ENCODE results near the gene PRIM2.
"Not testable (repeated sequence)": the region's sequence is repeated elsewhere in the genome, so short reads cannot be mapped to it uniquely, and the experiment has no call there.

The PRIM2 gene

GRCh38 chr6:57449496-57450066 lies 132.2 kb downstream of the PRIM2 start:
- DNase-seq: not testable (repeated sequence)

- not testable (repeated sequence) for DNase-seq
Measured at GRCh38 chr6:57459781-57460180, 142.4 kb downstream of the PRIM2 start.

GRCh38 chr6:57461022-57461421 lies 143.6 kb downstream of the PRIM2 start:
- not testable (repeated sequence) for DNase-seq

- not testable (repeated sequence) for DNase-seq
Measured at GRCh38 chr6:57463809-57464208, 146.4 kb downstream of the PRIM2 start.

GRCh38 chr6:57465968-57466367 lies 148.5 kb downstream of the PRIM2 start:
- DNase-seq: not testable (repeated sequence)

GRCh38 chr6:57469072-57469471 lies 151.6 kb downstream of the PRIM2 start:
- DNase-seq: no peak

GRCh38 chr6:57470148-57470547 lies 152.7 kb downstream of the PRIM2 start:
- not testable (repeated sequence) for DNase-seq

- DNase-seq: not testable (repeated sequence)
Measured at GRCh38 chr6:57471314-57471864, 154.0 kb downstream of the PRIM2 start.

GRCh38 chr6:57472861-57473362 lies 155.5 kb downstream of the PRIM2 start:
- DNase-seq: not testable (repeated sequence)

GRCh38 chr6:57474862-57475475 lies 157.5 kb downstream of the PRIM2 start:
- not testable (repeated sequence) for DNase-seq

- not testable (repeated sequence) for DNase-seq
Measured at GRCh38 chr6:57475656-57476055, 158.2 kb downstream of the PRIM2 start.

GRCh38 chr6:57480194-57480593 lies 162.8 kb downstream of the PRIM2 start:
- not testable (repeated sequence) for DNase-seq

GRCh38 chr6:57481121-57481520 lies 163.7 kb downstream of the PRIM2 start:
- DNase-seq: not testable (repeated sequence)

GRCh38 chr6:57482471-57482870 lies 165.0 kb downstream of the PRIM2 start:
- DNase-seq: not testable (repeated sequence)

GRCh38 chr6:57486494-57487081 lies 169.2 kb downstream of the PRIM2 start:
- not testable (repeated sequence) for DNase-seq

- not testable (repeated sequence) for DNase-seq
Measured at GRCh38 chr6:57488551-57488950, 171.1 kb downstream of the PRIM2 start.

- not testable (repeated sequence) for DNase-seq
Measured at GRCh38 chr6:57489887-57490286, 172.5 kb downstream of the PRIM2 start.

- DNase-seq: not testable (repeated sequence)
Measured at GRCh38 chr6:57491795-57492194, 174.4 kb downstream of the PRIM2 start.

- not testable (repeated sequence) for DNase-seq
Measured at GRCh38 chr6:57496251-57496650, 178.8 kb downstream of the PRIM2 start.

- not testable (repeated sequence) for DNase-seq
Measured at GRCh38 chr6:57500368-57501021, 183.1 kb downstream of the PRIM2 start.

GRCh38 chr6:57502387-57502786 lies 185.0 kb downstream of the PRIM2 start:
- DNase-seq: not testable (repeated sequence)

- DNase-seq: not testable (repeated sequence)
Measured at GRCh38 chr6:57505251-57505650, 187.8 kb downstream of the PRIM2 start.

- not testable (repeated sequence) for DNase-seq
Measured at GRCh38 chr6:57510390-57510789, 193.0 kb downstream of the PRIM2 start.

All from C1 segment of cervical spinal cord (tissue), 14 donors.